ENCODE measurements around the gene GGT1.

DNA sequence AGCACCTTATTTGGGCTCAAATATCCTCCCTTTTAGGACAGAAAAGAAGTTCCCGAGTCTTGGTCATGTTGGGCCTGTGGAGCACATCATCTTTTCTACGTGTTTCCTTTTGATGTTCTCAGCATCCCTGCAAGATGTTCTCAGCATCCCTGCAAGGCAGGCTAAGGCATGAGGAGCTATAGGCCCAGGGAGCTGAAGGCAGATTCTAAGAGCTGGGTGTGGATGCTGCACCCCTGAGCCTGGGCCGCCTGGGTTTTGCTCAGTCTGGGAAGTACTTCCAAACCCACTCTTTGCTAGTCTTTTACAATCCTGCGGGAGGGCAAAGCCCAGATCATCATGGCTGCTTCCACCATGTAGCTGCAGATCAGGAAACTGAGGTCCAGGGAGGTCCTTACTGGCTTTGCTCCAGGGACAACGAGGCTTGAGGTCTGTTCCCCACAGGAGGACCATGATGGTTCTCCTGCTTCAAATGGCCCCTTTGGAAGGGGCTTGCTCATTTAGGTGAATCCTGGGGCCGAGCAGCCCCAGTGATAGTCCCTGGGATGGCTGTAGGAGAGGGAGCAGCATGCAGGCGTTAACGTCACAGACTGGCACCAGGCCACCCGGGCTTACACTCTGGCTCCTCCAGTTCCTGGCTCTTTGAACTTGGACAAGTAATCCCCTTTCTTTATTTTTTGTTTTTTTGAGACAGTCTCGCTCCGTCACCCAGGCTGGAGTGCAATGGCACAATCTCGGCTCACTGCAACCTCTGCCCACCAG, 20.8 kb upstream of the GGT1 start:
- TF ChIP-seq, protein P1, sequence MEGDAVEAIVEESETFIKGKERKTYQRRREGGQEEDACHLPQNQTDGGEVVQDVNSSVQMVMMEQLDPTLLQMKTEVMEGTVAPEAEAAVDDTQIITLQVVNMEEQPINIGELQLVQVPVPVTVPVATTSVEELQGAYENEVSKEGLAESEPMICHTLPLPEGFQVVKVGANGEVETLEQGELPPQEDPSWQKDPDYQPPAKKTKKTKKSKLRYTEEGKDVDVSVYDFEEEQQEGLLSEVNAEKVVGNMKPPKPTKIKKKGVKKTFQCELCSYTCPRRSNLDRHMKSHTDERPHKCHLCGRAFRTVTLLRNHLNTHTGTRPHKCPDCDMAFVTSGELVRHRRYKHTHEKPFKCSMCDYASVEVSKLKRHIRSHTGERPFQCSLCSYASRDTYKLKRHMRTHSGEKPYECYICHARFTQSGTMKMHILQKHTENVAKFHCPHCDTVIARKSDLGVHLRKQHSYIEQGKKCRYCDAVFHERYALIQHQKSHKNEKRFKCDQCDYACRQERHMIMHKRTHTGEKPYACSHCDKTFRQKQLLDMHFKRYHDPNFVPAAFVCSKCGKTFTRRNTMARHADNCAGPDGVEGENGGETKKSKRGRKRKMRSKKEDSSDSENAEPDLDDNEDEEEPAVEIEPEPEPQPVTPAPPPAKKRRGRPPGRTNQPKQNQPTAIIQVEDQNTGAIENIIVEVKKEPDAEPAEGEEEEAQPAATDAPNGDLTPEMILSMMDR (conservative IDR thresholded peaks at IDR 0.05; ENCODE audit: low read length), result no peak
- TF ChIP-seq EZH2phosphoT487 (IDR thresholded peaks at IDR 0.05; ENCODE audit: borderline replicate concordance, low read depth, low read length), result no peak
